Gastrocnemius medialis (tissue), 4 donors: ENCODE data around the gene CAND1.

Experiments used
- POLR2A ChIP-seq, 2 donors: fragments of 450-650 bp; IDR thresholded peaks; one replicate each; pipeline ENCODE4 v1.6.1; 2017; ENCODE audit warnings: antibody characterized with exemption in 2 of 2, mild to moderate bottlenecking in 2 of 2, moderate library complexity in 2 of 2
- TF ChIP-seq, protein P1 (sequence below), 5 experiments: fragments of 450-650 bp in 3 of 5; fragments of 200-600 bp in 2 of 5; sonication (generic) in 2 of 5; IDR thresholded peaks in 4 of 5; conservative IDR thresholded peaks in 1 of 5; 1 replicate in 4 of 5; 2 replicates in 1 of 5; pipeline ENCODE4 v1.5.1; 2016 to 2019; ENCODE audit warnings: antibody characterized with exemption in 5 of 5, mild to moderate bottlenecking in 3 of 5, moderate library complexity in 3 of 5

GRCh38 chr12:67318786-67319185 lies 49.6 kb downstream of the CAND1 start:
- TF ChIP-seq, protein P1, sequence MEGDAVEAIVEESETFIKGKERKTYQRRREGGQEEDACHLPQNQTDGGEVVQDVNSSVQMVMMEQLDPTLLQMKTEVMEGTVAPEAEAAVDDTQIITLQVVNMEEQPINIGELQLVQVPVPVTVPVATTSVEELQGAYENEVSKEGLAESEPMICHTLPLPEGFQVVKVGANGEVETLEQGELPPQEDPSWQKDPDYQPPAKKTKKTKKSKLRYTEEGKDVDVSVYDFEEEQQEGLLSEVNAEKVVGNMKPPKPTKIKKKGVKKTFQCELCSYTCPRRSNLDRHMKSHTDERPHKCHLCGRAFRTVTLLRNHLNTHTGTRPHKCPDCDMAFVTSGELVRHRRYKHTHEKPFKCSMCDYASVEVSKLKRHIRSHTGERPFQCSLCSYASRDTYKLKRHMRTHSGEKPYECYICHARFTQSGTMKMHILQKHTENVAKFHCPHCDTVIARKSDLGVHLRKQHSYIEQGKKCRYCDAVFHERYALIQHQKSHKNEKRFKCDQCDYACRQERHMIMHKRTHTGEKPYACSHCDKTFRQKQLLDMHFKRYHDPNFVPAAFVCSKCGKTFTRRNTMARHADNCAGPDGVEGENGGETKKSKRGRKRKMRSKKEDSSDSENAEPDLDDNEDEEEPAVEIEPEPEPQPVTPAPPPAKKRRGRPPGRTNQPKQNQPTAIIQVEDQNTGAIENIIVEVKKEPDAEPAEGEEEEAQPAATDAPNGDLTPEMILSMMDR (IDR thresholded peaks at IDR 0.05 in 4 of 5, conservative IDR thresholded peaks at IDR 0.05 in 1 of 5), result no peak
- TF ChIP-seq POLR2A (IDR thresholded peaks at IDR 0.05), result no peak
